Tibial artery (tissue), 4 donors: ENCODE results near the gene TSPAN18.
"Not testable (repeated sequence)": the region's sequence is repeated elsewhere in the genome, so short reads cannot be mapped to it uniquely, and the experiment has no call there.

Experiments
- DNase-seq, 2 donors: peaks; one replicate each; pipeline ENCODE4 v3.0.0-alpha.2; 2019
- H3K27ac ChIP-seq, 2 donors: fragments of 200-600 bp; sonication (generic) in 1 of 2; 1 replicate in 1 of 2; 2 replicates in 1 of 2; pipeline ENCODE4 v1.5.1; 2018 to 2019; ENCODE audit warnings: mild to moderate bottlenecking in 1 of 2
- H3K27me3 ChIP-seq, 2 donors: fragments of 200-600 bp; sonication (generic) in 1 of 2; one replicate each; pipeline versions ENCODE4 v1.5.1 to v1.6.0; 2016 to 2019
- H3K36me3 ChIP-seq, 3 donors: fragments of 200-600 bp; sonication (generic) in 2 of 3; one replicate each; pipeline ENCODE4 v1.5.1; 2016 to 2019; ENCODE audit warnings: mild to moderate bottlenecking in 2 of 3
- H3K4me1 ChIP-seq, 4 donors: fragments of 200-600 bp; sonication (generic) in 2 of 4; 1 replicate in 3 of 4; 2 replicates in 1 of 4; pipeline ENCODE4 v1.5.1; 2016 to 2019
- H3K4me3 ChIP-seq, 2 donors: fragments of 200-600 bp; sonication (generic) in 1 of 2; 1 replicate in 1 of 2; 2 replicates in 1 of 2; pipeline ENCODE4 v1.5.1; 2018 to 2019; ENCODE audit warnings: mild to moderate bottlenecking in 2 of 2
- H3K9me3 ChIP-seq, 3 donors: fragments of 200-600 bp; sonication (generic) in 1 of 3; one replicate each; pipeline ENCODE4 v1.5.1; 2016 to 2019
- CTCF ChIP-seq, 2 experiments: fragments of 200-600 bp in 1 of 2; fragments of 450-650 bp in 1 of 2; IDR thresholded peaks; one replicate each; pipeline ENCODE4 v1.5.1; 2017 to 2019; ENCODE audit warnings: antibody characterized with exemption in 2 of 2, mild to moderate bottlenecking in 1 of 2, moderate library complexity in 1 of 2
- intact Hi-C: fragments of 100-400 bp; cut with DNase I; formaldehyde crosslinking; loops from one replicate; pipeline ENCODE4 v1.15.0; 2023; ENCODE audit warnings: low total_unique reads

The TSPAN18 gene

GRCh38 chr11:44870615-44871176, 143.9 kb downstream of the TSPAN18 start:
- peaks cover 0 to 7% (median 5%) of the 10 kb centered on the region in 4 donors for H3K4me1 ChIP-seq
- TF ChIP-seq CTCF (IDR thresholded peaks at IDR 0.05): no peak

GRCh38 chr11:44871682-44872081, 144.9 kb downstream of the TSPAN18 start:
- not testable (repeated sequence) for DNase-seq

More at GRCh38 chr11:44870615-44871176, 143.9 kb downstream of the TSPAN18 start:
- Histone ChIP-seq H3K36me3 (no peaks in the 10 kb centered on the region), H3K9me3 (no peaks in the 10 kb centered on the region), H3K27ac (no peak overlapping the region), H3K4me3 (no peak overlapping the region), H3K27me3 (no peaks in the 10 kb centered on the region)
- DNase-seq: no peak
- intact Hi-C loops: no loop called here

GRCh38 chr11:44872556-44872955, 145.8 kb downstream of the TSPAN18 start:
- no peak for TF ChIP-seq CTCF (IDR thresholded peaks at IDR 0.05)
- DNase-seq: no peak
- H3K27ac ChIP-seq: no peak overlapping the region
- H3K36me3 ChIP-seq: no peaks in the 10 kb centered on the region
- no peak overlapping the region for H3K4me3 ChIP-seq
- H3K4me1 ChIP-seq: no peaks in the 10 kb centered on the region
- H3K27me3 ChIP-seq: no peaks in the 10 kb centered on the region
- H3K9me3 ChIP-seq: no peaks in the 10 kb centered on the region
- intact Hi-C loops: no loop called here

More at GRCh38 chr11:44871682-44872081, 144.9 kb downstream of the TSPAN18 start:
- H3K27ac ChIP-seq, H3K36me3 ChIP-seq, intact Hi-C loops, H3K9me3 ChIP-seq, H3K27me3 ChIP-seq, H3K4me1 ChIP-seq, H3K4me3 ChIP-seq: not testable (repeated sequence)

- Histone ChIP-seq H3K4me1 (no peaks in the 10 kb centered on the region), H3K27ac (no peak overlapping the region), H3K9me3 (no peaks in the 10 kb centered on the region), H3K27me3 (no peaks in the 10 kb centered on the region), H3K36me3 (no peaks in the 10 kb centered on the region), H3K4me3 (no peak overlapping the region)
- TF ChIP-seq CTCF (IDR thresholded peaks at IDR 0.05): no peak
- no peak for DNase-seq
- intact Hi-C loops: no loop called here
Measured at GRCh38 chr11:44873537-44873936, 146.8 kb downstream of the TSPAN18 start.

GRCh38 chr11:44874284-44874683, 147.5 kb downstream of the TSPAN18 start:
- Histone ChIP-seq H3K4me1 (no peaks in the 10 kb centered on the region), H3K36me3 (no peaks in the 10 kb centered on the region), H3K27me3 (no peaks in the 10 kb centered on the region), H3K9me3 (no peaks in the 10 kb centered on the region), H3K4me3 (no peak overlapping the region), H3K27ac (no peak overlapping the region)
- intact Hi-C loops: no loop called here
- DNase-seq: no peak
- no peak for TF ChIP-seq CTCF (IDR thresholded peaks at IDR 0.05)

GRCh38 chr11:44875037-44875436, 148.3 kb downstream of the TSPAN18 start:
- H3K9me3 ChIP-seq: no peaks in the 10 kb centered on the region
- intact Hi-C loops: no loop called here
- H3K27me3 ChIP-seq: no peaks in the 10 kb centered on the region
- no peak for TF ChIP-seq CTCF (IDR thresholded peaks at IDR 0.05)
- DNase-seq: no peak
- no peak overlapping the region for H3K4me3 ChIP-seq
- H3K36me3 ChIP-seq: no peaks in the 10 kb centered on the region
- no peak overlapping the region for H3K27ac ChIP-seq
- H3K4me1 ChIP-seq: no peaks in the 10 kb centered on the region
